GM20431 (cell line): ENCODE data around the gene KIF18B.

Experiments
- in situ Hi-C: fragments of 300-500 bp; cut with MseI, MboI; formaldehyde crosslinking; loops from one replicate; pipeline ENCODE4 v1.15.0; 2020; ENCODE audit warnings: low sequenced_read_pairs; ENCODE audit not compliant: unreplicated experiment

The KIF18B gene

DNA sequence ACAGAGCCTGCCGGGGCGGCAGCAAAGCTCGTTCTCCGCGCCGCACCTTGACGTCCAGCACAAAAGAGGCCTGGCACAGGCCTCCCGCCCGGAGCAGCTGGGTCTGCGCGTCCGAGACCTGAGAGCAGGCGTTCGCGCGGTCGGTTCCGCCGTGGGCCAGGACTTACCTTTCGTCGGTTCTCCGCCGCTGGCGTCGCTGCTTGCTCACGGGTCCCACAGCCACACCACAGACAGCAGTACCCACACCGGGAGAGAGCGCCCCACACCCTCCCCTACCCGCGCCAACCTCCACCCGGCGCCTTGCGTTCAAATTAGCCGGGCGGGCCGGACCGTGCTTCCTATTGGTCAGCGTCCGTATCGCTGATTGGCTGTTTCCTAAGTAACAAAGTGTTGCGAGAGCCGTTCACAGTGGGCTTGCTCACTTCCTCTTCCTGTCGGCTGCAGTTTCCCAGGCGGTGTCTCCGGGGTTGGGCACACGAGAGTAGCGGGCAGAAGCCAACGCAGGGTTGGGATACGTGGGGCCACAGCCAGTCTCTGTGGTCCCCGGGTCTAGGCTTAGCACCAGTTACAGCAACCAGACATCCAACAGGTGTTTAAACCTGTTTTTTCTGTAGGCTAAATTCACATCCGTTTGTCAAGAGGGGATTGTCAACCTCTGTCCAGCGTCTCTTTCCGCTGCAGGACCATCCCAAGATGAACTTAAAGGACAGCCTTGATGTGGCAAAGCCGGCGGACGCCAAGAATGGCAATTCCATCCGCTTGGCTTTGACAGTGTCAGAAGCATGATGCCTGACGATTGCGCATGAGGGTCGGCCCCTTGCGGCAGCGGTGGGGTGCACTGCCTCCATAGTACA lies at the start of gene KIF18B:
Gene KIF18B, minus strand, starts transcription at position 313 of the 854 bp plus-strand sequence. CDS start 11,429 bp downstream, outside the sequence.
- in situ Hi-C loops: no loop called here

- in situ Hi-C loops: no loop called here
These were observed 48.7 kb upstream of the KIF18B start for GRCh38 chr17:44996304-44996703.

- in situ Hi-C loops: no loop called here
These were observed 47.9 kb upstream of the KIF18B start for GRCh38 chr17:44995436-44996001.

DNA sequence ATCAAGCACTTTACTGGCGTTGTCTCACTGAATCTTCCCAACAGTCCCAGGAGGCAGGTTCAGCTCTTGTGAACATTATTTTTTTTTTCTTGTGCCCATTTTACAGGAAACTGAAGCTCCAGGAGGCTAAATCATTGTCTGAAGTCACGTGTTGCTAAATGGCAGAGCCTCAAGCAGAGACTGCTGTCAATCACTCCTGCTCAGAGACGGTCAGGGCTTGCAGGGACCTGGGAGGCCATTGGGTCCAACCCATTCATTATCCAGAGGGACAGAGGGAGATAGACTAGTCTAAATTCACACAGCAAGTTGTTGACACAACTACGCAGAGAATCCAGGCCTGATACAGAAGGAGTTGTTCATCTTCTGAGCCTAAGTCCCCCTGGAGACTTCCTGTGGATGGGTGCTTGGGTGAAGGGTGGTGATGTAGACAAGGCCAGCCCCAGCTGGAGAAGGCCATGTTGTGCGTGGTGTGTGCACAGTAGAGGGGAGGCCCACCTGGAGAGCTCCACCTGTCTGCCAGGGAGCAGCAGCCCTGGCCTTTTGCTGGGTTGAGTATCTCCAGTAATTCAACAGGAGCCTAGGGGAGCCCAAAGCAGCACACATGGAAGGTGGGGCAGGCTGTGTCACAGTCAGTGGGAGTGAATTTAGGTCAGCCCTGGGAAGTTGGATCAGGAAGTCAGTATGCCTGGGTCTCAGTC lies 44.8 kb upstream of the KIF18B start:
- in situ Hi-C loops: no loop called here

GRCh38 chr17:44990994-44991393 lies 43.4 kb upstream of the KIF18B start:
- in situ Hi-C loops: no loop called here

GRCh38 chr17:44989552-44990138 lies 42.1 kb upstream of the KIF18B start:
- in situ Hi-C loops: no loop called here

GRCh38 chr17:44988044-44988942 lies 40.7 kb upstream of the KIF18B start:
- in situ Hi-C loops: no loop called here

- in situ Hi-C loops: no loop called here
These were observed 36.0 kb upstream of the KIF18B start for GRCh38 chr17:44983563-44983962.

DNA sequence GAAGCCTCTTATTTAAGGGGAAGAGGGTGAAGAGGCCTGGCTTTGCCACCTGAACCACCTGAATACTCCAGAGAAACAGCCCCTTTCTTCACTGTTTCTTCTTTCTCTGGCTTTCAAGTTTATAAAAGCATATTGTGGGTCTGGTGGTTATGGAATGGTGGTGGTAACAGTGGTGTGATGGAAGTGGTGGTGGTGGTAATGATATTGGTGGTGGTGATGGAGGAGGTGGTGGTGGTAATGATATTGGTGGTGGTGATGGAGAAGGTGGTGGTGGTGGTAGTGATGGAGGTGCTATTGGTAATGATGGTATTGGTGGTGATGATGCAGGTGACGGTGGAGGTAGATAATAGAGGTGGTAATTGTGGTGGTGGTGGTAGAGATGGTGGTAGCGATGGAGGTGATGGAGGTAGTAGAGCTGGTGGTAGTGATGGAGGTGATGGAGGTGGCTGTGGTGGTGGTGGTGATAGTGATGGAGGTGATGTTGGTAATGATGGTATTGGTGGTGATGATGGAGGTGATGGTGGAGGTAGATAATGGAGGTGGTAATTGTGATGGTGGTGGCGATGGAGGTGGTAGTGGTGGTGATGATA lies 34.6 kb upstream of the KIF18B start:
- in situ Hi-C loops: no loop called here

- in situ Hi-C loops: no loop called here
These were observed 33.8 kb upstream of the KIF18B start for GRCh38 chr17:44981221-44981968.

DNA sequence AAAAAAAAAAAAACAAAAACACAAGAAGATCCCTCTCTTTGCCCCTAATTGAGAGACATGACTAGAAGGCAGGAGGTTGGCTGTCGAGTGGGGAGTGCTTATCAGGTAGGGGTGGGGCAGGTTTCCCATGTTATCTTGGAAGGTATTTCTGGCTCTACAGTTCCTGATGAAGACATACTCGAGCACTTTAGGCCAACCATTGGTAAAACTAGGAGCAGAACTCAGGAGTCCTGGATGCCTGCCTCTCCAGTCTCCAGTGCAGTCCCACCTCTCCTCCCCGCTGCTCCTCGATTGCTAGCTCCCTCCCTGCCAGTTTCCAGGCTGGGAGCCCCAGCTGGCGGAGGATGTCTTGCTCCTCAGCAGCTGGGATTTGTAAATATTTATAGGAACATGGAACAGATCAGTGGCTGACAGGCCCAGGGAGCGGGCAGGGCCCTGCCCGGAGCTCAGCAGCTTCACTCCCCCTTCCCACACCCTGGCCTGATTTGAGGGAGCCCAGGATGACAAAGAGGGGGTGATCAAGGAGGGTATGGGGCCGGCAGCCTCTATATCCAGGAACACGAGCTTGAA lies 31.9 kb upstream of the KIF18B start:
- in situ Hi-C loops: no loop called here

DNA sequence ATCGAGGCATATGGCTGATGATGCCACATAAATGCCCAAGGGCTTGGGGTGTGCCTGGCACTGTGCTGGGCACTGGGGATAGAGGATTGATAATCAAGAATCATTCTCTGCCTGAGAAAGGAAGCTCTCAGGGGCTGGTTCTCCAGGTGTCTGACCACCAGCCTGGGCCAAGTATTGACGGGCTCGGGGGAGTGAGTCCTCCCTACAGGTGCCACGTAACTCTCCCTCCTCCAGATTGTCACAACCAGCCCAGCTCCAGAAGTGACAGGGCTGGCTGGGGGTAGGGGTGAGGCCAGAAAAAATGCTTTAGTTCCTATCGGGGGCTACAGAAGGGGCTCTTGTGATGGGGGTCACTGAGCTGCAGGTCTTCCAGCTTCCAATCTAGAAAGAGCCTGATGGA lies 31.2 kb upstream of the KIF18B start:
- in situ Hi-C loops: no loop called here

- in situ Hi-C loops: no loop called here
These were observed 30.4 kb upstream of the KIF18B start for GRCh38 chr17:44977814-44978550.

DNA sequence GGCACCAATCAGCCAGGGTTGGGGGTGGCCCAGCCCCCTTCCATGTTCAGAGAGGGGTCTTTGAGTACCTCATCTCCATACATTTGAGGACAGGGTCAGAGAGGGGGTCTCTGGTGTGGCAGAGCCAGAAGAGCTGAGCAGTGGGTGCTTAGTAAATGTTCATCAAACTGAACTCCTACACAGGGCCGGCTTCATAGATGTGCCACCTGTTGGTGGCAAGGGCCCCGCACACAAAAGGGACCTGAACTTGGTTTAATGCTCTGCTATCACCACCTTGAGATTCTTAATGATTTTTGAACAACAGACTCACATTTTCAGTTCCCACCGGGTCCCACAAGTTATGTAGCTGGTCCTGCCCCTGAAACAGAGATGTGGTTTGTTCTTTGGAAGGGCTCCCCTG lies 29.5 kb upstream of the KIF18B start:
- in situ Hi-C loops: no loop called here

GRCh38 chr17:44976206-44976605 lies 28.6 kb upstream of the KIF18B start:
- in situ Hi-C loops: no loop called here

GRCh38 chr17:44972953-44973352 lies 25.4 kb upstream of the KIF18B start:
- in situ Hi-C loops: no loop called here

- in situ Hi-C loops: no loop called here
These were observed 24.4 kb upstream of the KIF18B start for GRCh38 chr17:44971776-44972483.
